Lower leg skin (tissue), 4 donors: ENCODE results near the gene TICAM2. TPM values are rescaled to one million over a fixed set of nuclear protein-coding genes. Genes with fewer than 3 reads are reported as not detected.

Experiments
- DNase-seq, 2 donors: peaks; one replicate each; pipeline ENCODE4 v3.0.0-alpha.2; 2019; ENCODE audit warnings: low spot score in 2 of 2
- H3K4me3 ChIP-seq: fragments of 200-600 bp; sonication (generic); 2 replicates; pipeline ENCODE4 v1.5.1; 2017; ENCODE audit warnings: mild to moderate bottlenecking, low read depth; ENCODE audit not compliant: poor library complexity, severe bottlenecking
- POLR2A ChIP-seq, 2 donors: fragments of 450-650 bp; IDR thresholded peaks; one replicate each; pipeline ENCODE4 v1.6.1; 2016 to 2017; ENCODE audit warnings: antibody characterized with exemption in 2 of 2, mild to moderate bottlenecking in 1 of 2, moderate library complexity in 1 of 2
- WGBS, 2 donors: methylation state at CpG; one replicate each; pipeline ENCODE4 v1.1.5; 2018; 5-methylcytosine and 5-hydroxymethylcytosine counted together
- intact Hi-C: fragments of 100-400 bp; cut with DNase I; formaldehyde crosslinking; loops from one replicate; pipeline ENCODE4 v1.15.0; 2023; ENCODE audit warnings: low total_unique reads
- total RNA-seq, 4 donors: library from RNA; depleted of rRNA; stranded (reverse); fragments of >200 nt; gene quantifications; one replicate each; pipeline ENCODE4 v1.1.0, GENCODE V29; 2016
- TF ChIP-seq, protein P1 (sequence below), 3 donors: fragments of 450-650 bp; IDR thresholded peaks; one replicate each; pipeline ENCODE4 v1.5.1; 2016; ENCODE audit warnings: antibody characterized with exemption in 3 of 3, mild to moderate bottlenecking in 3 of 3, moderate library complexity in 2 of 3

Gene TICAM2
- total RNA-seq, 4 donors from 2014 or later = 0.39 to 0.72 TPM; not detected in 2

- no peak for TF ChIP-seq POLR2A (IDR thresholded peaks at IDR 0.05)
- TF ChIP-seq, protein P1, sequence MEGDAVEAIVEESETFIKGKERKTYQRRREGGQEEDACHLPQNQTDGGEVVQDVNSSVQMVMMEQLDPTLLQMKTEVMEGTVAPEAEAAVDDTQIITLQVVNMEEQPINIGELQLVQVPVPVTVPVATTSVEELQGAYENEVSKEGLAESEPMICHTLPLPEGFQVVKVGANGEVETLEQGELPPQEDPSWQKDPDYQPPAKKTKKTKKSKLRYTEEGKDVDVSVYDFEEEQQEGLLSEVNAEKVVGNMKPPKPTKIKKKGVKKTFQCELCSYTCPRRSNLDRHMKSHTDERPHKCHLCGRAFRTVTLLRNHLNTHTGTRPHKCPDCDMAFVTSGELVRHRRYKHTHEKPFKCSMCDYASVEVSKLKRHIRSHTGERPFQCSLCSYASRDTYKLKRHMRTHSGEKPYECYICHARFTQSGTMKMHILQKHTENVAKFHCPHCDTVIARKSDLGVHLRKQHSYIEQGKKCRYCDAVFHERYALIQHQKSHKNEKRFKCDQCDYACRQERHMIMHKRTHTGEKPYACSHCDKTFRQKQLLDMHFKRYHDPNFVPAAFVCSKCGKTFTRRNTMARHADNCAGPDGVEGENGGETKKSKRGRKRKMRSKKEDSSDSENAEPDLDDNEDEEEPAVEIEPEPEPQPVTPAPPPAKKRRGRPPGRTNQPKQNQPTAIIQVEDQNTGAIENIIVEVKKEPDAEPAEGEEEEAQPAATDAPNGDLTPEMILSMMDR (IDR thresholded peaks at IDR 0.05) = no peak
- DNase-seq = no peak
- intact Hi-C loops = no loop called here
- 82 to 96% methylated on average over 2 of the region's 2 CpGs for WGBS, 2 donors
- no peak overlapping the region for H3K4me3 ChIP-seq
Observed at GRCh38 chr5:115640274-115640673, 38.0 kb upstream of the TICAM2 start.

- DNase-seq = no peak
- intact Hi-C loops = no loop called here
- 76 to 86% methylated on average over 1 of the region's 1 CpG for WGBS, 2 donors
- H3K4me3 ChIP-seq = no peak overlapping the region
- no peak for TF ChIP-seq POLR2A (IDR thresholded peaks at IDR 0.05)
Observed at GRCh38 chr5:115639377-115639776, 37.1 kb upstream of the TICAM2 start.

DNA sequence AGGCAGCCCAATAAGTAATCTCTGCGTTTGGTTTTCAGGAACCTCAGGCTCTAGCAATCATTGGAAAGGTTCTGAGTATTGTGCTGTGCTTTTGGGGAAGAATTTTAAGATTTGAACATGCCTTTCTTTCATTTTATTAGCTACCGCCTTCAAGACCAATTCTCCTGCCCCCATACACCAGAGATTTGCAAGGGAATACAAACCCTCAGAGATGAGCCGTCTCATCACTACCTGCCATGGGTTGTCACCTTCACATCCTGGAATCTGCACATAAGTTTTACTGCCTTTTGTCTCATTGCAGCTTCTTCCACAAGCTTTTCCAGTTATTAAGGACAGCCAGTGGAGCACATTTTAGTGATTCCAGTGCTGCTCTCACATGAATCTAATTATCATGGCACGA, 35.2 kb upstream of the TICAM2 start:
- intact Hi-C loops = no loop called here
- TF ChIP-seq POLR2A (IDR thresholded peaks at IDR 0.05) = no peak
- TF ChIP-seq, protein P1 (IDR thresholded peaks at IDR 0.05) = no peak
- 63 to 67% methylated on average over 4 of the region's 4 CpGs for WGBS, 2 donors
- DNase-seq = no peak
- H3K4me3 ChIP-seq = no peak overlapping the region

- DNase-seq = no peak
- intact Hi-C loops = no loop called here
- 84 to 88% methylated on average over 1 of the region's 1 CpG for WGBS, 2 donors
- H3K4me3 ChIP-seq = no peak overlapping the region
- TF ChIP-seq POLR2A (IDR thresholded peaks at IDR 0.05) = no peak
- TF ChIP-seq, protein P1 (IDR thresholded peaks at IDR 0.05) = no peak
Observed at GRCh38 chr5:115636008-115636407, 33.7 kb upstream of the TICAM2 start.

GRCh38 chr5:115634343-115635132, 32.3 kb upstream of the TICAM2 start:
- intact Hi-C loops = no loop called here
- H3K4me3 ChIP-seq = no peak overlapping the region
- no peak for TF ChIP-seq POLR2A (IDR thresholded peaks at IDR 0.05)
- TF ChIP-seq, protein P1 (IDR thresholded peaks at IDR 0.05) = peak in 1 of 3 donors; percentile 67
- WGBS, 2 donors = 8 to 9% methylated on average over 8 of the region's 8 CpGs
- peak; percentile 90 to 97 for DNase-seq

GRCh38 chr5:115629903-115630302, 27.6 kb upstream of the TICAM2 start:
- intact Hi-C loops = no loop called here
- 93 to 96% methylated on average over 1 of the region's 1 CpG for WGBS, 2 donors
- H3K4me3 ChIP-seq = no peak overlapping the region
- DNase-seq = no peak
- no peak for TF ChIP-seq POLR2A (IDR thresholded peaks at IDR 0.05)
- TF ChIP-seq, protein P1 (IDR thresholded peaks at IDR 0.05) = no peak
